Dermis blood vessel endothelial cell (primary cell): ENCODE data around the gene CYP4V2. TPM values are rescaled to one million over a fixed set of nuclear protein-coding genes. Genes with fewer than 3 reads are reported as not detected.

Source experiments
- DNase-seq: peaks from one replicate; pipeline ENCODE4 v3.0.0; 2010
- total RNA-seq: library from RNA; depleted of rRNA; stranded (reverse); fragments of >200 nt; gene quantifications from 2 replicates; pipeline ENCODE4 v1.2.3, GENCODE V29; 2014

CYP4V2 gene
- total RNA-seq, 1 donor from 2014 or later = 5.8 TPM

GRCh38 chr4:186189656-186190055 is 1.7 kb upstream of the CYP4V2 start:
- DNase-seq = no peak

- peak; percentile 17 for DNase-seq
Measured at GRCh38 chr4:186190581-186191199, 677 bp upstream of the CYP4V2 start.

GRCh38 chr4:186192066-186192612 is 772 bp downstream of the CYP4V2 start:
- peak; percentile 30 for DNase-seq

GRCh38 chr4:186193851-186194250 is 2.5 kb downstream of the CYP4V2 start:
- DNase-seq = no peak

- no peak for DNase-seq
Measured at GRCh38 chr4:186196063-186196462, 4.7 kb downstream of the CYP4V2 start.

GRCh38 chr4:186200516-186200915 is 9.1 kb downstream of the CYP4V2 start:
- no peak for DNase-seq

GRCh38 chr4:186201010-186201409 is 9.6 kb downstream of the CYP4V2 start:
- no peak for DNase-seq

- DNase-seq = peak; percentile 62
Measured at GRCh38 chr4:186201535-186202230, 10.3 kb downstream of the CYP4V2 start.

GRCh38 chr4:186202490-186203140 is 11.2 kb downstream of the CYP4V2 start:
- DNase-seq = no peak

GRCh38 chr4:186203406-186203805 is 12.0 kb downstream of the CYP4V2 start:
- DNase-seq = peak; percentile 72

- peak; percentile 57 for DNase-seq
Measured at GRCh38 chr4:186204103-186204559, 12.8 kb downstream of the CYP4V2 start.

- no peak for DNase-seq
Measured at GRCh38 chr4:186204686-186205085, 13.3 kb downstream of the CYP4V2 start.

GRCh38 chr4:186205156-186205555 is 13.8 kb downstream of the CYP4V2 start:
- DNase-seq = no peak

GRCh38 chr4:186216465-186217024 is 25.2 kb downstream of the CYP4V2 start:
- DNase-seq = no peak

GRCh38 chr4:186217733-186218293 is 26.4 kb downstream of the CYP4V2 start:
- DNase-seq = no peak

- DNase-seq = no peak
Measured at GRCh38 chr4:186221624-186222023, 30.3 kb downstream of the CYP4V2 start.

- no peak for DNase-seq
Measured at GRCh38 chr4:186225848-186226247, 34.5 kb downstream of the CYP4V2 start.

- DNase-seq = no peak
Measured at GRCh38 chr4:186226521-186227189, 35.3 kb downstream of the CYP4V2 start.

- DNase-seq = peak; percentile 24
Measured at GRCh38 chr4:186227221-186227620, 35.9 kb downstream of the CYP4V2 start, which contains the start of gene KLKB1. KLKB1 (plus strand) TSS chr4:186227507; CDS start chr4:186228196, 689 bp downstream.

GRCh38 chr4:186227744-186228513 is 36.6 kb downstream of the CYP4V2 start:
- DNase-seq = no peak

GRCh38 chr4:186228514-186228894 is 37.1 kb downstream of the CYP4V2 start:
- no peak for DNase-seq
